Osteoblast (primary cell): ENCODE data around the gene PCDH12. TPM values are rescaled to one million over a fixed set of nuclear protein-coding genes. Genes with fewer than 3 reads are reported as not detected.

Experiments used
- DNase-seq: peaks from one replicate; pipeline ENCODE4 v3.0.0; 2011; ENCODE audit warnings: low spot score, mixed read lengths; ENCODE audit not compliant: insufficient read length; ENCODE audit errors: missing footprints
- H2AFZ ChIP-seq: 2 replicates; pipeline ENCODE4 v1.6.0; 2011; ENCODE audit warnings: mild to moderate bottlenecking, low read length
- H3K27ac ChIP-seq: 2 replicates; pipeline ENCODE4 v1.5.1; 2011; ENCODE audit warnings: mild to moderate bottlenecking, low read depth, low read length, moderate library complexity
- H3K27me3 ChIP-seq: 2 replicates; pipeline ENCODE4 v1.6.0; 2012; ENCODE audit warnings: mild to moderate bottlenecking, control low read depth, inconsistent platforms, low read length, moderate library complexity; ENCODE audit not compliant: insufficient read depth
- H3K36me3 ChIP-seq: 2 replicates; pipeline ENCODE4 v1.5.1; 2011; ENCODE audit warnings: mild to moderate bottlenecking, low read length, control low read depth, moderate library complexity; ENCODE audit not compliant: insufficient read depth
- H3K4me1 ChIP-seq: 2 replicates; pipeline ENCODE4 v1.5.1; 2011; ENCODE audit warnings: mild to moderate bottlenecking, low read length, control low read depth, moderate library complexity; ENCODE audit not compliant: insufficient read depth
- H3K4me2 ChIP-seq: 2 replicates; pipeline ENCODE4 v1.6.0; 2011; ENCODE audit warnings: mild to moderate bottlenecking, low read length; ENCODE audit not compliant: insufficient read depth
- H3K4me3 ChIP-seq: fragments of 200-600 bp; sonication (generic); 3 replicates; pipeline ENCODE4 v1.5.1; 2012; ENCODE audit warnings: mild to moderate bottlenecking, low read length, inconsistent platforms; ENCODE audit not compliant: insufficient read depth
- H3K79me2 ChIP-seq: 2 replicates; pipeline ENCODE4 v1.6.0; 2012; ENCODE audit warnings: mild to moderate bottlenecking, low read length, control low read depth, inconsistent platforms; ENCODE audit not compliant: insufficient read depth
- H3K9me3 ChIP-seq: 2 replicates; pipeline ENCODE4 v1.5.1; 2011; ENCODE audit warnings: low read depth, low read length, control low read depth
- H4K20me1 ChIP-seq: 2 replicates; pipeline ENCODE4 v1.6.0; 2012; ENCODE audit warnings: mild to moderate bottlenecking, low read length, control low read depth; ENCODE audit not compliant: insufficient read depth
- total RNA-seq: library from RNA; depleted of rRNA; stranded (reverse); fragments of >200 nt; gene quantifications from 2 replicates; pipeline ENCODE4 v1.2.3, GENCODE V29; 2012
- TF ChIP-seq, protein P1 (sequence below): IDR thresholded peaks from 2 replicates; pipeline ENCODE4 v1.5.1; 2011; ENCODE audit warnings: mild to moderate bottlenecking, low read depth, low read length, moderate library complexity; ENCODE audit errors: extremely low read depth

The PCDH12 gene
- total RNA-seq, 1 donor, result not detected

DNA sequence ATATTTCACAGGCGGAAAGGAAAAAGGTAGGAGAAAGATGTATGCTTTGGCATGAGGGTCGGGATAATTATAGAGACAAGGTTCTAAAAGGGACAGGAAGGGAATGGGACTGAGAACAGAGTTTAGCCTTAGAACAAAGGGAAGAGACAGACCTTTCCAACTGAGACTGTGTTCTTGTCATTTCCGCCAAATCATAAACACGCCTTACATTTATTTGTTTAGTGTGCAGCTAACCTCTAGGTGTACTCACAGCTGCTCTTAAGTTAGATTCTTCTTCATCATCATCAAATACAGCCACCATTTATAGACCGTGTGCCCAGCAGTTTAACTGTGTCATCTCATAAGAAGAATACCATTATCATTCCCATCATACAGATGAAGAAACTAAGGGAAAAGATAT is 40.2 kb downstream of the PCDH12 start:
- H3K27ac ChIP-seq, result no peak overlapping the region
- H3K4me1 ChIP-seq, result peaks cover 10% of the 10 kb centered on the region
- no peaks in the 10 kb centered on the region for H3K79me2 ChIP-seq
- TF ChIP-seq, protein P1, sequence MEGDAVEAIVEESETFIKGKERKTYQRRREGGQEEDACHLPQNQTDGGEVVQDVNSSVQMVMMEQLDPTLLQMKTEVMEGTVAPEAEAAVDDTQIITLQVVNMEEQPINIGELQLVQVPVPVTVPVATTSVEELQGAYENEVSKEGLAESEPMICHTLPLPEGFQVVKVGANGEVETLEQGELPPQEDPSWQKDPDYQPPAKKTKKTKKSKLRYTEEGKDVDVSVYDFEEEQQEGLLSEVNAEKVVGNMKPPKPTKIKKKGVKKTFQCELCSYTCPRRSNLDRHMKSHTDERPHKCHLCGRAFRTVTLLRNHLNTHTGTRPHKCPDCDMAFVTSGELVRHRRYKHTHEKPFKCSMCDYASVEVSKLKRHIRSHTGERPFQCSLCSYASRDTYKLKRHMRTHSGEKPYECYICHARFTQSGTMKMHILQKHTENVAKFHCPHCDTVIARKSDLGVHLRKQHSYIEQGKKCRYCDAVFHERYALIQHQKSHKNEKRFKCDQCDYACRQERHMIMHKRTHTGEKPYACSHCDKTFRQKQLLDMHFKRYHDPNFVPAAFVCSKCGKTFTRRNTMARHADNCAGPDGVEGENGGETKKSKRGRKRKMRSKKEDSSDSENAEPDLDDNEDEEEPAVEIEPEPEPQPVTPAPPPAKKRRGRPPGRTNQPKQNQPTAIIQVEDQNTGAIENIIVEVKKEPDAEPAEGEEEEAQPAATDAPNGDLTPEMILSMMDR, result no peak
- no peaks in the 10 kb centered on the region for H4K20me1 ChIP-seq
- DNase-seq, result no peak
- peaks cover 36% of the 10 kb centered on the region for H3K27me3 ChIP-seq
- H3K4me3 ChIP-seq, result no peak overlapping the region
- no peak overlapping the region for H2AFZ ChIP-seq
- no peak overlapping the region for H3K4me2 ChIP-seq
- no peaks in the 10 kb centered on the region for H3K9me3 ChIP-seq
- no peaks in the 10 kb centered on the region for H3K36me3 ChIP-seq

DNA sequence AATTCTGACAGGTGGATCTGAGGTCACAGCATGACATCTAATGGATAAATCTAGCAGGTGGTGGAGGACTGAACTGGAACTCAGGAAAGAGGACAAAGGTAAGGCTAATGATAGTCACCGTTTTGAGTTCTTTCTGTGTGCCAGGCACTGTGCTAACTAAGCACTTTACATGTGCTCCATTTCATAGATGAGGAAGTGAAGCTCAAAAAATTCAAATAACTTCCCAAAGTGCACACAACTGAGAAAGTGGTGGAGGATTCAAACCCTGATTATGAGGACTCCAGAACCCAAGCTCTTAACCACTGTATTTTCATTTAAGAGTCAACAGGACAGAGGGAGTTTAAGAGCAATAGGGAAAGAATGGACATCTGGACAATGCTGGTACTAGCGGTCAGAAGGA is 41.5 kb downstream of the PCDH12 start:
- Histone ChIP-seq H3K27ac (no peak overlapping the region), H3K4me3 (no peak overlapping the region), H3K36me3 (no peaks in the 10 kb centered on the region), H2AFZ (no peak overlapping the region), H3K4me1 (peaks cover 7% of the 10 kb centered on the region), H3K4me2 (no peak overlapping the region), H4K20me1 (no peaks in the 10 kb centered on the region), H3K79me2 (no peaks in the 10 kb centered on the region), H3K27me3 (peaks cover 36% of the 10 kb centered on the region), H3K9me3 (no peaks in the 10 kb centered on the region)
- TF ChIP-seq, protein P1, result no peak
- DNase-seq, result no peak

- Histone ChIP-seq H2AFZ (no peak overlapping the region), H3K27ac (no peak overlapping the region), H3K4me2 (no peak overlapping the region), H3K79me2 (no peaks in the 10 kb centered on the region), H3K27me3 (peaks cover 36% of the 10 kb centered on the region), H4K20me1 (no peaks in the 10 kb centered on the region), H3K36me3 (no peaks in the 10 kb centered on the region), H3K4me3 (no peak overlapping the region), H3K9me3 (no peaks in the 10 kb centered on the region), H3K4me1 (peaks cover 7% of the 10 kb centered on the region)
- DNase-seq, result peak; percentile 87
- TF ChIP-seq, protein P1, result no peak
These were observed 42.1 kb downstream of the PCDH12 start for GRCh38 chr5:141915881-141916336.

- no peak for DNase-seq
- peaks cover 36% of the 10 kb centered on the region for H3K27me3 ChIP-seq
- no peaks in the 10 kb centered on the region for H3K79me2 ChIP-seq
- peaks cover 7% of the 10 kb centered on the region for H3K4me1 ChIP-seq
- H4K20me1 ChIP-seq, result no peaks in the 10 kb centered on the region
- no peaks in the 10 kb centered on the region for H3K36me3 ChIP-seq
- H3K27ac ChIP-seq, result no peak overlapping the region
- TF ChIP-seq, protein P1, result no peak
- H3K4me2 ChIP-seq, result no peak overlapping the region
- peak overlapping the region; percentile 83 for H2AFZ ChIP-seq
- no peaks in the 10 kb centered on the region for H3K9me3 ChIP-seq
- no peak overlapping the region for H3K4me3 ChIP-seq
These were observed 43.2 kb downstream of the PCDH12 start for GRCh38 chr5:141914797-141915196.
